NOMO-1 (cell line): Measurements from ENCODE around the gene TANGO2.

Experiments
- DNase-seq, 2 experiments: peaks; one replicate each; lab custom pipeline; 2025; ENCODE audit not compliant: unreplicated experiment in 2 of 2; lab: John Stamatoyannopoulos, UW

TANGO2 gene

GRCh38 chr22:20083157-20083890 lies 62.4 kb downstream of the TANGO2 start:
- DNase-seq, result no peak

DNA sequence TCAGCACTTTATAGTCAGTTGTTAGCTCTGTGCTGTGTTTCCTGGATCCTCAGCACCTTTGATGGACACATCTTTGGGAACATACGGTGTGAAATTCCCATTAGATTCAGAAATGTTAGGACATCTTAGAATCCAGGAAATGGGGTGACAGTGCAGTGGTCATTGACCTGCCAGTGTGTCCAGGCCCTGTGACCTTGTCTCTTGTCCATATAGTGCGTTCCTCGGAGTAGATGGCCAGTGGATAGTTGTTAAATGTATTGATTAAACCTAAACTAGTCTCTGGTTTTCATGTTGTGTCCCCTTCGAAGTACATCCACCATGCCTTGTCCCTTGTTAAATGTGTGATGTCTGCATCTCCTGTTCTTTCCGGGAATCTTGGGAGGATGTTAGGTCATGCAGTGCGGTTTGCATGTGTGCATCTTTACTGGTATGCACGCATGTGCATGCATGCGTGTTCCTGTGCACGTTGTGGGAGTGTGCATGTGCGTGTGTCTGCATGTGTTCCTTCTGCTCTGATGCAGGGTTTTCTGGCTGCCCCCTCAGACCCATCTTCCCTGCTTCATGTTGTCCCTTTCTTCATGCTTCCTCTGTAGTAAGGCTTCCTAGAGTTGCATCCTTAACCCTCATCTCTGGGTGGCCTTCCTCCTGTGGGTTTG lies 63.1 kb downstream of the TANGO2 start:
- no peak for DNase-seq

DNA sequence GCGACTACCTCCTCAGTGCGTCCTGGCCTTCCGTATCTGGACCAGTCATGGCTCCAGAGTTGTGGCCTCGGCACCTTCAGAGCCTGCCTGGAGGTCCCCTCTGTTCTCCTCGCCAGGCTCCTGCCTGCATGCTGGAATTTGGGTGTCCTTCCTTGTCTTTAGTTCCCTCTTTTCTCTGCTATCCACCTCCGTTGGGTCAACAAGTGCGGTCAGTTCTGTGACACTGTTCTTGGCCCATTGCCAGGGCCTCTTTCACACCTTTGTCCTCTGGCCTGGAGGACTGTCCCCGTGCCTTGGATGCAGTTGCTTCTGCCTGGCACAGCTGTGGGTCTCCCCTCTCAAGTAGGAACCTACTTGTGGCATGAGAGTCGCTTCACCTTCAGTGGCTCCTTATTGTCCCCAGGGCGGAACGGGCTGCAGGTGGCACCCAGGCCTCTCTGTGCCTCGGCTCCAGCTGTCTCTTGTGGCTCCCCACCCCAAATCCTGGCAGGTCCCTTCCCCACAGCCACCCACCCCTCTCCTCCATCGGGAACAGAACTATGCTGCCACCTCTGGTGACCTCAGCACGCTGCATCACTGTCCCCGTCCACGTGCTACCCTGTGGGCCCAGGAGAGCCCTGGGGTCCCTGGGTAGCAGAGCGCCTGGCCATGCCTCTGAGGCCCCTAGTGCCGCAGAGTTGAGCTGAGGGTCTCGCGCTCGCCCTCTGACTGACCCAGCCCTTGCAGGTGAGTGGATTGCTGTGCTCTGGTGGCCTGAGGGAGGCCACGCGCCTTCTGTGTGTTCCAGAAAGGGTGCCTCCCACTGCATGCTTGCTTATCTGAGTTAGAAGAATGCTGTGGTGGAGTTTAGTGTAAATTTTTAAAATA lies 63.9 kb downstream of the TANGO2 start:
- DNase-seq, result no peak

DNA sequence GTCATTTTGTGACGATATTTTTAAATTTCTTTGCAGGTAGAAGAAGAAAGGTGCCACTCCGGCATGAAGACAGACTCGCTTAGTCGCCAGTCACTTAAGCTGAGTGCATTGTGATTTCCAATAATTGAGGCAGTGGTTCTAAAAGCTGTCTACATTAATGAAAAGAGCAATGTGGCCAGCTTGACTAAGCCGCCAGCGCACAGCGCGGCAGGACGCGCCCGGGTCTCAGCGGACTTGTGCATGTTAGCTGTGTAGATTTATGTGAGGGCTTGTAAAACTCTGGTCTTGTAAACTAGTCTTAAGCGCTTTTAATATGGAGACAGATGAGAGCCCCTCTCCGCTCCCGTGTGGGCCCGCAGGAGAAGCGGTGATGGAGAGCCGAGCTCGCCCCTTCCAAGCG lies 64.7 kb downstream of the TANGO2 start:
- no peak for DNase-seq

- DNase-seq, result no peak
Observed at GRCh38 chr22:20086101-20086599, 65.2 kb downstream of the TANGO2 start.

DNA sequence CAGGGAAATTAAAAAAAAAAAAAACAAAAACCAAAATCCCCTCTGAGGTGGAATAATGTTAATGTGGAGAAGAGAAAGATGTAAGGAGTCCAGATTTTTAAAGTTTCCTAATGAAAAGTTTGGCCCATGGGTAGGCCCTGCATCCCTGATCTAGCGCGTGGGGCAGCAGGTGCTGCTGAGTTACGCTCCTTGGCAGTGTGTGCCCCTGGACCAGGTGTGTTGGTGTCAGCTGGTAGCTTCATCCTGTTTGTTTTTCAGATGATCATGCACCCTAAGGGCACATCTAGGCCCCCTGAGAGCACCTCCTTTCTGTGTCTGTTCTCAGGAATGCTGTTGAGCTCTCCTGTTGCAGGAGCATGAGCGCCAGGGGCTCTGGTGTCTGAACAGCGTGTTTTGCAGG lies 65.9 kb downstream of the TANGO2 start:
- DNase-seq, result no peak

GRCh38 chr22:20087319-20088262 lies 66.7 kb downstream of the TANGO2 start:
- no peak for DNase-seq

DNA sequence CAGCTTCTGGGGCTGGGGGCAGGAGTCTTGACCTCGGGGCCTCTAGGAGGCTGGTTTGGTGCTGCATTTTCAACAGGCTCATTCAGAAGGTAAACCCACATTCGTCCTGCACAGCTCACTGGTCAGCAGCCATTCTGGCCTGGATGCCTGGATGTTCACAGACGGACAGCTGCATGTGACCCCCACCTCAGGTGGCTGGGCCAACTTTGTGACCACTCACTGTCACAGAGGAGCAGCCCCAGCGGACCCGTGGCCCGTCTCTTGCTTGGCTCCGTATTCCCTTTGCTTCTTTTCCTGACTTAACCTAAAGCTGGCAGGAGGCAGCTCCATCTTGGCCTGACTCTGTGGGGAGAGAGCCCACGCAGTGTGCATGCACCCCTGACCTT lies 67.3 kb downstream of the TANGO2 start:
- DNase-seq, result no peak

DNA sequence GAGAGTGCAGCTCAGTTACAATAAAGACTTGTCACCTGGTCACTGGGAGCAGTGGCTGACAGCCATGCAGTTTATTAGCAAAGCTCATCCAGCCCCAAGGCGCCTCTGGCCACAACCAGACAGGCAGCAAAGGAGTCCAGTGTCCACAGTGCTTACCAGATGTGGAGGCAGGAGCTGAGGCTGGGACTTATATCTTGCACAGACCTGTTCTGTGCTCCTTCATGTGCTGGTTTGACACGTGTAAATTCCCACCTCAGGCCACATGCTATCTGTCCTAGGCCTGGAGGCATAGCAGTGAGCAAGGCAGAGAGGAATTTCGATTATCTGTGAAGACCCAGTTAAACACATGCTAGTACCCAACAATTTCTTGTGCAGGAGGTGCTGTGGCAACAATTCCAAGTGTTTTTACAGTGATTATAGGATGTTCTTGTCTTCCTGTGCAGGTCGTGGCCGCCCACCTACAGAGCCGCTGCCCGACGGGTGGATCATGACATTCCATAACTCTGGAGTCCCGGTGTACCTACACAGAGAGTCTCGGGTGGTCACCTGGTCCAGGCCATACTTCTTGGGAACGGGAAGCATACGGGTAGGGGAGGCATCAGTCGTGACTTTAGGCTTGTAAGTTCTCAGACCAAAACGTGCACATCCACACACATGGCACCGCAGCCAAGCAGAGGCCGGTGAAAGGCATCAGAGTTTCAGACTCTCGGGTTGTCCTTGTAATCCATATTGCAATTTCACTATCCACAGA lies 68.5 kb downstream of the TANGO2 start:
- no peak for DNase-seq

GRCh38 chr22:20089977-20090729 lies 69.2 kb downstream of the TANGO2 start:
- DNase-seq, result no peak

- DNase-seq, result no peak
Observed at GRCh38 chr22:20090730-20091240, 69.9 kb downstream of the TANGO2 start.

- no peak for DNase-seq
Observed at GRCh38 chr22:20091690-20092476, 71.0 kb downstream of the TANGO2 start.

- no peak for DNase-seq
Observed at GRCh38 chr22:20092477-20092854, 71.6 kb downstream of the TANGO2 start.

DNA sequence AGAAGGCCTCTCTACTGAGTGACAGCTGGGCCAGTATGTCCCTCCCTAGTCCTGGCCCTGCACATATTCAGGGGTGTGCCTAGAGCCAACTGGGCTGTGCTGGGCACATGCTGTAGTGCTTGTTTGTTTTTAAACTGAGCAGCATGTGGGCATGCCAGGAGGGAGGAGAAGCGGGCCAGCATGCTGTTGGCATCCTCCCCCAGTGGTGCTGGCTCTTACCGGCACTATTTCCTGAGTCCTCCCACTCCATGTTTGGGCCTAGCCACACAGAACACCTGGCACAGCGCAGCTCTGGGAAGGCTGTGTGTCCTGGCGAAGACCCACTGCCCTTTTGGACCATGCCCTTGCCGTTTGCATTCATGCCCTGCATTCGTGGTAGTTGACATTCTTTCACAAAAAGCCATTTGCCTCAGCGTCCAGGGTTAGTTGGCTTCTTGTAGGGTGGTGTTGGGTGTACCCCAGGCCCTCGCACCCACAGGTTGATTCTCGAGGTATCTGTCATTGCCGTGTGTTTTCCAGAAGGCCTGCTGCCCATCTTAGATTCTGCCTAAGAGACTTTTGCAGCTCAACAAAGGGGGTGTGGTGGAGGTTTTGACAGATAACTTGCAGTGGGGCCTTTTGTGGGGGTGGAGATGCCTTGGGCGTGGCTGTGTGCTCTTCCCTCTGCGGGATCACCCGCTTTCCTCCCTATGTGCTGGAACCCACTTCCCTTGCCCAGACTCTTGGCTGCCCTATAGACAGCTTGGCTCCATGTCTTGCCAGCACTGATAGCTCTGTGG lies 72.7 kb downstream of the TANGO2 start:
- no peak for DNase-seq

DNA sequence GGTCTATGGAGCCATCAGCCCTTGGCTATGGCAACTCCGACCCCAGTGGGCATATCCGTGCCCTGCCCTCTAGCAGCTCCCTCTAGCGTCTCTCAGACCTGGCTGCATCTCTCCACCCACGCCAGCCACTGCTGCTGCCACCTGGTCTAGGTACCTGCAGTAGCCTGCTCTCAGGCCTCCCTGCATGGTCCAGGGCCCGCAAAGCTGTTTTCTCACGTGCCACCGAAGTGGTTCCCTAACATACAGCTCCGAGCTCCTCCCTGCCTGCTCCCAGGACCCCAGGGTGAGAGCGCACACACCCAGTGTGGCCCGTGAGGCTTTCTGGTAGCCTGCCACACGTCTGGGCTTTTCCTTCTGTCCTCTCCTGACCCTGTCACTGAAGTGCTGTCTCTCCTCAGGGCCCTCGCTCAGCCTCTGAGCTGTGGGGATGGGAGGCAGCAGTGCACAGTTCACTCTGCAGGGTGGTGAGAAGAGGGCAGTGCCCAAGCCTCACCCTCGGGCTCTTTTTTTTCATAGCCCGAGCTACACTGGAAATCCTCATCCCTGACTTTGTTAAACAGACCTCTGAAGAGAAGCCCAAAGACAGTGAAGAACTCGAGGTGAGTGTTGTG lies 73.4 kb downstream of the TANGO2 start:
- no peak for DNase-seq

DNA sequence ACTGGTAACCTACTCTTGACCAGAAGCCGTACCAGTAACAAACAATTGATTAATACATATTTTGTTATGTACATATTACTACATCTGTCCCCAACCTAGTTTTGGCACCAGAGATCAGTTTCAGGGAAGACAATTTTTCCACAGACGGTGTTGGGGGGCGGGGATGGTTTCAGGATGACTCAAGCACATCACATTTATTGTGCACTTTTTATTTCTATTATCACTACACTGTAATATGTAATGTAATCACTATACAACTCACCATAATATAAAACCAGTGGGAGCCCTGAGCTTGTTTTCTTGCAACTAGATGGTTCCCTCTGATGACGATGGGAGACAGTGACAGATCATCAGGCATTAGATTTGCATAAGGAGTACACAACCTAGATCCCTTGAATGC lies 74.6 kb downstream of the TANGO2 start:
- no peak for DNase-seq
